GM12878 (cell line): ENCODE results near the gene SUPT7L. TPM values are rescaled to one million over a fixed set of nuclear protein-coding genes. Genes with fewer than 3 reads are reported as not detected.
"Not testable (repeated sequence)": the region's sequence is repeated elsewhere in the genome, so short reads cannot be mapped to it uniquely, and the experiment has no call there.

Experiments used
- ATAC-seq: fragments of 200-7000 bp; cut with Tn5 transposase; 3 replicates; pipeline ENCODE4 v1.9.1; 2020; ENCODE audit warnings: mild to moderate bottlenecking, moderate library complexity
- BruUV-seq: library from RNA; stranded (reverse); fragments of 400-500 nt; replicated peaks from 2 replicates; lab custom pipeline; 2021; lab: Mats Ljungman, UMichigan
- CTCF ChIA-PET: fragments of 300-600 bp; sonication (Branson Sonifier 250); formaldehyde crosslinking; extraction: SDS; loops from one replicate; lab custom pipeline; 2021; ENCODE audit warnings: inconsistent platforms; lab: Yijun Ruan, JAX
- POLR2A ChIA-PET: fragments of 350-600 bp; formaldehyde crosslinking; extraction: SDS; loops from one replicate; lab custom pipeline; 2021; ENCODE audit warnings: inconsistent platforms; lab: Charles Lee
- RAD21 ChIA-PET: fragments of 300-600 bp; sonication (Branson Sonifier 250); formaldehyde crosslinking; loops from one replicate; lab custom pipeline; 2023; ENCODE audit warnings: antibody characterized with exemption; ENCODE audit not compliant: unreplicated experiment; lab: Charles Lee
- SMC1A ChIA-PET: fragments of 300-600 bp; sonication (Branson Sonifier 250); formaldehyde crosslinking; loops from one replicate; lab custom pipeline; 2023; ENCODE audit not compliant: unreplicated experiment, uncharacterized antibody; lab: Charles Lee
- DNase-seq: peaks from one replicate; pipeline ENCODE4 v3.0.0-alpha.2; 2011; ENCODE audit warnings: low read depth, low spot score
- FAIRE-seq: peaks from 3 replicates; lab custom pipeline; 2011; peaks lifted over from hg19 to GRCh38; lab: Jason Lieb, UNC
- H2AFZ ChIP-seq: 2 replicates; pipeline ENCODE4 v1.6.0; 2011; ENCODE audit warnings: low read depth, low read length, control low read depth; ENCODE audit not compliant: control insufficient read depth
- H3K27ac ChIP-seq: 2 replicates; pipeline ENCODE4 v1.5.1; 2011; ENCODE audit warnings: control low read depth; ENCODE audit not compliant: control insufficient read depth, insufficient read depth
- H3K27me3 ChIP-seq, 2 experiments: replicated peaks in 1 of 2; 2 replicates each; pipeline versions ENCODE4 v1.6.0 to v1.6.1; 2011; ENCODE audit warnings: low read length in 1 of 2; ENCODE audit not compliant: control insufficient read depth in 2 of 2, insufficient read depth in 2 of 2
- H3K36me3 ChIP-seq, 2 experiments: 2 replicates each; pipeline ENCODE4 v1.5.1; 2011; ENCODE audit warnings: low read length in 1 of 2; ENCODE audit not compliant: control insufficient read depth in 2 of 2, insufficient read depth in 2 of 2
- H3K4me1 ChIP-seq: 2 replicates; pipeline ENCODE4 v1.6.1; 2011; ENCODE audit warnings: mild to moderate bottlenecking, low read length, moderate library complexity, mixed read lengths; ENCODE audit not compliant: control insufficient read depth, insufficient read depth
- H3K4me2 ChIP-seq: 2 replicates; pipeline ENCODE4 v1.6.0; 2011; ENCODE audit warnings: control low read depth; ENCODE audit not compliant: control insufficient read depth, insufficient read depth
- H3K4me3 ChIP-seq: fragments of 200-600 bp; sonication (generic); 2 replicates; pipeline ENCODE4 v1.5.1; 2016
- H3K79me2 ChIP-seq: 2 replicates; pipeline ENCODE4 v1.6.0; 2011; ENCODE audit warnings: low read length; ENCODE audit not compliant: control insufficient read depth, insufficient read depth
- H3K9ac ChIP-seq: 2 replicates; pipeline ENCODE4 v1.8.0; 2011; ENCODE audit warnings: low read length, control low read depth, mixed read lengths; ENCODE audit not compliant: control insufficient read depth, insufficient read depth
- H3K9me3 ChIP-seq: replicated peaks from 3 replicates; pipeline ENCODE4 v1.5.1; 2011; ENCODE audit warnings: mild to moderate bottlenecking, low read length; ENCODE audit not compliant: control insufficient read depth, insufficient read depth
- H4K20me1 ChIP-seq: 2 replicates; pipeline ENCODE4 v1.6.0; 2011; ENCODE audit not compliant: control insufficient read depth, insufficient read depth
- POLR2AphosphoS5 ChIP-seq: IDR thresholded peaks from 2 replicates; pipeline ENCODE4 v1.6.1; 2011; ENCODE audit warnings: mild to moderate bottlenecking, low read length, inconsistent platforms
- RELB ChIP-seq: fragments of 450-650 bp; IDR thresholded peaks from 2 replicates; pipeline ENCODE4 v1.6.1; 2017; ENCODE audit warnings: low read depth, mild to moderate bottlenecking, moderate library complexity
- WGBS: methylation state at CpG from one replicate; pipeline ENCODE4 v1.1.6; 2016; ENCODE audit warnings: low lambda C conversion rate; ENCODE audit not compliant: insufficient replicate concordance, insufficient coverage; ENCODE audit errors: missing lambda C conversion rate; 5-methylcytosine and 5-hydroxymethylcytosine counted together
- in situ Hi-C: fragments of 300-500 bp; cut with MboI; formaldehyde crosslinking; loops from 9 replicates; pipeline ENCODE4 v1.14.3; 2018; ENCODE audit warnings: mixed read lengths
- intact Hi-C: fragments of 100-400 bp; cut with micrococcal nuclease; formaldehyde crosslinking; loops from one replicate; pipeline ENCODE4 v1.14.2; 2022; ENCODE audit not compliant: unreplicated experiment
- polyA plus RNA-seq, 11 experiments: library from polyadenylated mRNA; depleted of rRNA in 4 of 11; unstranded in 6 of 11; stranded (reverse) in 5 of 11; fragments of >200 nt; fragmentation: Nextera tagmentation in 4 of 11; fragmentation: Illumina TruSeq in 1 of 11; extraction: Ambion mirVana in 4 of 11; extraction: Trizol in 1 of 11; gene quantifications; 1 replicate in 1 of 11; 2 replicates in 10 of 11; pipeline versions ENCODE4 v1.2.1 to v1.2.3, GENCODE V29; 2011 to 2016; ENCODE audit warnings: inconsistent platforms in 2 of 11, missing spikeins in 2 of 11, low read depth in 1 of 11
- total RNA-seq, 4 experiments: library from RNA; depleted of rRNA in 3 of 4; stranded (reverse); fragments of >200 nt in 3 of 4; fragmentation: Illumina TruSeq in 1 of 4; extraction: Trizol in 1 of 4; gene quantifications; 2 replicates each; pipeline versions ENCODE4 v1.2.1 to v1.2.3, GENCODE V29; 2013 to 2021

The SUPT7L gene
- total and polyA plus RNA-seq, 10 of the 15 experiments (the other 5 are each of a cell fraction or from before 2014, with no cell fraction given) = 10.2 to 43.7 (median 21.3) TPM

- no peak for TF ChIP-seq RELB
- no peak for TF ChIP-seq POLR2AphosphoS5
Observed at GRCh38 chr2:27683390-27684071, 20.1 kb upstream of the SUPT7L start (continued).

- H3K79me2 ChIP-seq, H4K20me1 ChIP-seq, DNase-seq, H3K4me2 ChIP-seq, FAIRE-seq, BruUV-seq, H3K4me1 ChIP-seq, H3K4me3 ChIP-seq, H3K9ac ChIP-seq, H2AFZ ChIP-seq, H3K27ac ChIP-seq, ATAC-seq, in situ Hi-C loops, H3K9me3 ChIP-seq, H3K27me3 ChIP-seq: not testable (repeated sequence)
- peaks cover 3 to 14% of the 10 kb centered on the region in 2 experiments for H3K36me3 ChIP-seq
- WGBS = 76% methylated on average over 7 of the region's 7 CpGs
- RAD21 ChIA-PET = interaction anchor here (0.7 to 2.7 kb wide), 5 partner anchors 253 to 711 kb away, joined by 3 to 9 read pairs (median 3); partner anchors contain the start of genes NRBP1 and PPM1G
- intact Hi-C loops = loop anchor here (10.0 kb wide), 1 partner anchor 278 kb away; the partner anchor contains the start of gene PPM1G
- CTCF ChIA-PET = interaction anchor here (0.5 to 5.0 kb wide), 30 partner anchors 9 to 1117 kb away, joined by 3 to 79 read pairs (median 6); partner anchors contain the start of genes CCDC121, GPN1, MPV17 and PPM1G
- SMC1A ChIA-PET = interaction anchor here (0.6 to 2.2 kb wide), 11 partner anchors 10 to 379 kb away, joined by 3 to 8 read pairs (median 4); partner anchors contain the start of genes SLC4A1AP and SUPT7L
- POLR2A ChIA-PET = interaction anchor here (0.7 to 1.3 kb wide), 2 partner anchors 25 to 254 kb away, joined by 4 read pairs; no protein-coding TSS in a partner anchor
Observed at GRCh38 chr2:27682334-27682771, 18.9 kb upstream of the SUPT7L start.
